GM23338 (cell line): Measurements from ENCODE around the gene METTL18. TPM values are rescaled to one million over a fixed set of nuclear protein-coding genes. Genes with fewer than 3 reads are reported as not detected.

Experiments used
- ATAC-seq: fragments of 200-7000 bp; cut with Tn5 transposase; 3 replicates; pipeline ENCODE4 v1.9.1; 2020
- DNase-seq: peaks from one replicate; pipeline ENCODE4 v3.0.0-alpha.2; 2015; ENCODE audit warnings: low spot score
- H2AFZ ChIP-seq: fragments of 200-600 bp; sonication (generic); 2 replicates; pipeline ENCODE4 v1.8.0; 2016; ENCODE audit warnings: antibody characterized with exemption, mild to moderate bottlenecking, moderate library complexity
- H3F3A ChIP-seq: fragments of 200-600 bp; sonication (generic); replicated peaks from 2 replicates; pipeline ENCODE4 v1.8.0; 2017; ENCODE audit warnings: antibody characterized with exemption, mixed run types, low read depth
- H3K27ac ChIP-seq: fragments of 200-600 bp; sonication (generic); 2 replicates; pipeline ENCODE4 v1.6.1; 2016; ENCODE audit warnings: low read depth
- H3K27me3 ChIP-seq: fragments of 200-600 bp; sonication (generic); 2 replicates; pipeline ENCODE4 v1.8.0; 2016; ENCODE audit warnings: mild to moderate bottlenecking, mixed run types, moderate library complexity; ENCODE audit not compliant: insufficient read depth
- H3K36me3 ChIP-seq: fragments of 200-600 bp; sonication (generic); 2 replicates; pipeline ENCODE4 v1.8.0; 2016; ENCODE audit warnings: mild to moderate bottlenecking; ENCODE audit not compliant: insufficient read depth
- H3K4me1 ChIP-seq: fragments of 200-600 bp; sonication (generic); 2 replicates; pipeline ENCODE4 v1.8.0; 2016; ENCODE audit warnings: mild to moderate bottlenecking, moderate library complexity; ENCODE audit not compliant: insufficient read depth
- H3K4me2 ChIP-seq: fragments of 200-600 bp; sonication (generic); 2 replicates; pipeline ENCODE4 v1.7.1; 2017; ENCODE audit warnings: mixed run types
- H3K4me3 ChIP-seq: fragments of 200-600 bp; sonication (generic); 2 replicates; pipeline ENCODE4 v1.6.1; 2016; ENCODE audit warnings: mixed run types
- H3K79me2 ChIP-seq: fragments of 200-600 bp; sonication (generic); replicated peaks from 2 replicates; pipeline ENCODE4 v1.8.0; 2017; ENCODE audit warnings: mild to moderate bottlenecking; ENCODE audit not compliant: insufficient read depth
- H3K9me2 ChIP-seq: fragments of 200-600 bp; sonication (generic); 2 replicates; pipeline ENCODE4 v1.8.0; 2017; ENCODE audit not compliant: insufficient read depth
- H4K20me1 ChIP-seq: fragments of 200-600 bp; sonication (generic); replicated peaks from 2 replicates; pipeline ENCODE4 v1.8.0; 2017; ENCODE audit warnings: mild to moderate bottlenecking; ENCODE audit not compliant: insufficient read depth
- H3K27ac Mint-ChIP-seq: 2 replicates; pipeline ENCODE4 v1.8.0; 2020; ENCODE audit warnings: inconsistent platforms, mild to moderate bottlenecking, moderate library complexity, mixed read lengths
- H3K27me3 Mint-ChIP-seq: 3 replicates; pipeline ENCODE4 v1.8.0; 2022; ENCODE audit warnings: low read depth, mild to moderate bottlenecking, moderate library complexity, mixed read lengths, inconsistent platforms; ENCODE audit not compliant: insufficient read depth, poor library complexity
- H3K36me3 Mint-ChIP-seq: 3 replicates; pipeline ENCODE4 v1.8.0; 2021; ENCODE audit warnings: low read depth, mild to moderate bottlenecking, inconsistent platforms, moderate library complexity, mixed read lengths
- H3K4me1 Mint-ChIP-seq: 3 replicates; pipeline ENCODE4 v1.8.0; 2020; ENCODE audit warnings: mild to moderate bottlenecking, inconsistent platforms, mixed read lengths
- H3K4me3 Mint-ChIP-seq: 3 replicates; pipeline ENCODE4 v1.8.0; 2021; ENCODE audit warnings: moderate library complexity, mild to moderate bottlenecking, inconsistent platforms, mixed read lengths
- H3K9me3 Mint-ChIP-seq: 3 replicates; pipeline ENCODE4 v1.8.0; 2020; ENCODE audit warnings: moderate library complexity, mild to moderate bottlenecking, inconsistent platforms, mixed read lengths
- NANOG ChIP-seq: IDR thresholded peaks from 2 replicates; pipeline ENCODE4 v1.6.1; 2016; ENCODE audit warnings: antibody characterized with exemption, borderline replicate concordance
- POLR2AphosphoS5 ChIP-seq: IDR thresholded peaks from 2 replicates; pipeline ENCODE4 v1.6.1; 2016; ENCODE audit warnings: antibody characterized with exemption, low read depth
- STAT1 ChIP-seq: IDR thresholded peaks from one replicate; pipeline ENCODE4 v1.6.1; 2016; ENCODE audit warnings: antibody characterized with exemption; ENCODE audit not compliant: unreplicated experiment
- ZNF331 ChIP-seq: fragments of 250-450 bp; sonication (Bioruptor Pico); IDR thresholded peaks from 2 replicates; pipeline ENCODE4 v1.5.0; 2020; ENCODE audit warnings: low read depth, mild to moderate bottlenecking, moderate library complexity
- ZNF462 ChIP-seq: fragments of 250-450 bp; sonication (Bioruptor Pico); IDR thresholded peaks from 2 replicates; pipeline ENCODE4 v1.5.0; 2020; ENCODE audit warnings: mild to moderate bottlenecking, moderate library complexity
- polyA plus RNA-seq: library from polyadenylated mRNA; unstranded; fragments of >200 nt; fragmentation: Nextera tagmentation; extraction: Ambion mirVana; gene quantifications from 2 replicates; pipeline ENCODE4 v1.2.1, GENCODE V29; 2016
- total RNA-seq: library from RNA; depleted of rRNA; stranded (reverse); fragments of >200 nt; shearing (Covaris generic); gene quantifications from 2 replicates; pipeline ENCODE4 v1.2.3, GENCODE V29; 2014
- TF ChIP-seq, protein P1 (sequence below): IDR thresholded peaks from 2 replicates; pipeline ENCODE4 v1.6.1; 2016; ENCODE audit warnings: antibody characterized with exemption
- TF ChIP-seq, protein P2 (sequence below), 2 experiments: fragments of 200-600 bp in 1 of 2; sonication (generic) in 1 of 2; conservative IDR thresholded peaks; 2 replicates each; pipeline versions ENCODE4 v1.5.1 to v1.6.1; 2016 to 2017; ENCODE audit warnings: antibody characterized with exemption in 2 of 2, low read depth in 2 of 2, mild to moderate bottlenecking in 2 of 2, moderate library complexity in 1 of 2
- TF ChIP-seq, protein P3 (sequence below): IDR thresholded peaks from one replicate; pipeline ENCODE4 v1.6.1; 2018; ENCODE audit warnings: antibody characterized with exemption; ENCODE audit not compliant: unreplicated experiment

METTL18 gene
- total and polyA plus RNA-seq, 2 experiments from 2014 or later = 9.9 to 13.6 TPM

- TF ChIP-seq ZNF462 (CRISPR knock-in tag) = no peak
- TF ChIP-seq, protein P1, sequence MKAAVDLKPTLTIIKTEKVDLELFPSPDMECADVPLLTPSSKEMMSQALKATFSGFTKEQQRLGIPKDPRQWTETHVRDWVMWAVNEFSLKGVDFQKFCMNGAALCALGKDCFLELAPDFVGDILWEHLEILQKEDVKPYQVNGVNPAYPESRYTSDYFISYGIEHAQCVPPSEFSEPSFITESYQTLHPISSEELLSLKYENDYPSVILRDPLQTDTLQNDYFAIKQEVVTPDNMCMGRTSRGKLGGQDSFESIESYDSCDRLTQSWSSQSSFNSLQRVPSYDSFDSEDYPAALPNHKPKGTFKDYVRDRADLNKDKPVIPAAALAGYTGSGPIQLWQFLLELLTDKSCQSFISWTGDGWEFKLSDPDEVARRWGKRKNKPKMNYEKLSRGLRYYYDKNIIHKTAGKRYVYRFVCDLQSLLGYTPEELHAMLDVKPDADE = no peak
- no peak for TF ChIP-seq STAT1
- no peak for TF ChIP-seq ZNF331
Observed at GRCh38 chr1:169746550-169746949, 48.2 kb downstream of the METTL18 start (continued).

DNA sequence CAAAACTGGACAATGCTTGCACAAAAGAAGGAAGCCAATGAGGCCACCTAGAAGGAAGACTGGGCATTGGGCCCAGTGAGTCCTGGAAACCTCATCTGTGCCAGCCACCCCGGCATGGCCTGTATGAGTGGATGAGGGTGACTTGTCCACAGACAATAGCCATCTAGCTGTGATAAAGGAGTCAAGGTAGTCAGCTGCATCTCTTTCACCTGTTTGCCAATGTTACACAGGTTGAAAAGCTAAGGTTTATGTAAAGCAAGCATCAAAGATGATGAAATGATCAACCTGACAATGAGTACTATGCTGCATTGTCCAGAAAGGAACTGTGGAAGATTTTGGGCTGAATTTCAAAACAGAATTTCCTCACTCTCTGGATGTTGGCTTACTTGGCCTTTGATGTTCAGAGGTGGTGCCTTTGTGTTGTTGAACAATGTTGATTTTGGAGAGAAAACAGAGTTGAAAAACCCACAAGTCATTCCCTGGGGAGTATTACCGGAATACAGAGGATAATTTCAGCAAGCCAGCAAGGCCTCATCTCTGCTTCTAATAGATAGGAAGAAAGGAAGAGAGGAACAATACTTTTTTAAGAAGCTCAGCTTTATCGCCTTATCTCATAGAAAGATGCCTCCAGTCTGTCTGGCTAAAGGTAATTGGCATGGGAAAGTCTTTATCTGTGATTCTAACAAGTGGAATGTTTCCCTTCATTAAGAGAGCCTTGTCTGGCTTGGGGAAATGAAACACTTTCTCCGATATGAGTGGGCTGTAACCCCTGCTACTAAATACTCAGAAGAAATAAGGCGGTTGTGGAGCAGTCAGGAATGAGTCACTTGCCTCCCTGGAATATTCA is 49.5 kb downstream of the METTL18 start:
- peak overlapping the region; percentile 15; the same call in 1 of the 2 replicates for H2AFZ ChIP-seq
- no peak for DNase-seq
- H3K9me2 ChIP-seq = no peaks in the 10 kb centered on the region
- H3K4me2 ChIP-seq = 0 out of 2 replicates have a peak overlapping the region, but pooled peaks have one; percentile 2
- H3K4me1 ChIP-seq = peaks cover 20% of the 10 kb centered on the region
- no peak for ATAC-seq
- H3K36me3 ChIP-seq = no peaks in the 10 kb centered on the region
- Mint-ChIP-seq H3K36me3 (no peaks in the 10 kb centered on the region), H3K4me3 (no peak overlapping the region), H3K4me1 (peaks cover 25% of the 10 kb centered on the region), H3K9me3 (no peaks in the 10 kb centered on the region), H3K27ac (no peak overlapping the region), H3K27me3 (peaks cover 2% of the 10 kb centered on the region)
- H3K27ac ChIP-seq = no peak overlapping the region
- H3K79me2 ChIP-seq = no peaks in the 10 kb centered on the region
- H4K20me1 ChIP-seq = no peaks in the 10 kb centered on the region
- no peaks in the 10 kb centered on the region for H3F3A ChIP-seq
- no peaks in the 10 kb centered on the region for H3K27me3 ChIP-seq
- H3K4me3 ChIP-seq = no peak overlapping the region
- TF ChIP-seq POLR2AphosphoS5 (no peak), NANOG (no peak), ZNF331 (no peak)
- TF ChIP-seq, protein P2, sequence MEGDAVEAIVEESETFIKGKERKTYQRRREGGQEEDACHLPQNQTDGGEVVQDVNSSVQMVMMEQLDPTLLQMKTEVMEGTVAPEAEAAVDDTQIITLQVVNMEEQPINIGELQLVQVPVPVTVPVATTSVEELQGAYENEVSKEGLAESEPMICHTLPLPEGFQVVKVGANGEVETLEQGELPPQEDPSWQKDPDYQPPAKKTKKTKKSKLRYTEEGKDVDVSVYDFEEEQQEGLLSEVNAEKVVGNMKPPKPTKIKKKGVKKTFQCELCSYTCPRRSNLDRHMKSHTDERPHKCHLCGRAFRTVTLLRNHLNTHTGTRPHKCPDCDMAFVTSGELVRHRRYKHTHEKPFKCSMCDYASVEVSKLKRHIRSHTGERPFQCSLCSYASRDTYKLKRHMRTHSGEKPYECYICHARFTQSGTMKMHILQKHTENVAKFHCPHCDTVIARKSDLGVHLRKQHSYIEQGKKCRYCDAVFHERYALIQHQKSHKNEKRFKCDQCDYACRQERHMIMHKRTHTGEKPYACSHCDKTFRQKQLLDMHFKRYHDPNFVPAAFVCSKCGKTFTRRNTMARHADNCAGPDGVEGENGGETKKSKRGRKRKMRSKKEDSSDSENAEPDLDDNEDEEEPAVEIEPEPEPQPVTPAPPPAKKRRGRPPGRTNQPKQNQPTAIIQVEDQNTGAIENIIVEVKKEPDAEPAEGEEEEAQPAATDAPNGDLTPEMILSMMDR (conservative IDR thresholded peaks at IDR 0.05; ENCODE audit: low read depth in 2 of 2) = no peak
- TF ChIP-seq, protein P3, sequence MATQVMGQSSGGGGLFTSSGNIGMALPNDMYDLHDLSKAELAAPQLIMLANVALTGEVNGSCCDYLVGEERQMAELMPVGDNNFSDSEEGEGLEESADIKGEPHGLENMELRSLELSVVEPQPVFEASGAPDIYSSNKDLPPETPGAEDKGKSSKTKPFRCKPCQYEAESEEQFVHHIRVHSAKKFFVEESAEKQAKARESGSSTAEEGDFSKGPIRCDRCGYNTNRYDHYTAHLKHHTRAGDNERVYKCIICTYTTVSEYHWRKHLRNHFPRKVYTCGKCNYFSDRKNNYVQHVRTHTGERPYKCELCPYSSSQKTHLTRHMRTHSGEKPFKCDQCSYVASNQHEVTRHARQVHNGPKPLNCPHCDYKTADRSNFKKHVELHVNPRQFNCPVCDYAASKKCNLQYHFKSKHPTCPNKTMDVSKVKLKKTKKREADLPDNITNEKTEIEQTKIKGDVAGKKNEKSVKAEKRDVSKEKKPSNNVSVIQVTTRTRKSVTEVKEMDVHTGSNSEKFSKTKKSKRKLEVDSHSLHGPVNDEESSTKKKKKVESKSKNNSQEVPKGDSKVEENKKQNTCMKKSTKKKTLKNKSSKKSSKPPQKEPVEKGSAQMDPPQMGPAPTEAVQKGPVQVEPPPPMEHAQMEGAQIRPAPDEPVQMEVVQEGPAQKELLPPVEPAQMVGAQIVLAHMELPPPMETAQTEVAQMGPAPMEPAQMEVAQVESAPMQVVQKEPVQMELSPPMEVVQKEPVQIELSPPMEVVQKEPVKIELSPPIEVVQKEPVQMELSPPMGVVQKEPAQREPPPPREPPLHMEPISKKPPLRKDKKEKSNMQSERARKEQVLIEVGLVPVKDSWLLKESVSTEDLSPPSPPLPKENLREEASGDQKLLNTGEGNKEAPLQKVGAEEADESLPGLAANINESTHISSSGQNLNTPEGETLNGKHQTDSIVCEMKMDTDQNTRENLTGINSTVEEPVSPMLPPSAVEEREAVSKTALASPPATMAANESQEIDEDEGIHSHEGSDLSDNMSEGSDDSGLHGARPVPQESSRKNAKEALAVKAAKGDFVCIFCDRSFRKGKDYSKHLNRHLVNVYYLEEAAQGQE = no peak
